T-helper 2 cell treated with Interferon-gamma antibody and Interleukin-4, amounts not matched to agents 5 μg/mL and 100 μg/mL, for 36 hours (primary cell): ENCODE results near the gene DCT.

Experiments
- DNase-seq: peaks from one replicate; pipeline ENCODE4 v3.0.0; 2021; ENCODE audit warnings: low spot score
- H3K27ac Mint-ChIP-seq: one replicate; pipeline ENCODE4 v1.8.0; 2021; ENCODE audit warnings: mild to moderate bottlenecking, mixed read lengths
- H3K27me3 Mint-ChIP-seq: one replicate; pipeline ENCODE4 v1.8.0; 2021; ENCODE audit warnings: low read depth, mixed read lengths
- H3K36me3 Mint-ChIP-seq: one replicate; pipeline ENCODE4 v1.8.0; 2021; ENCODE audit warnings: low read depth, mixed read lengths
- H3K4me1 Mint-ChIP-seq: one replicate; pipeline ENCODE4 v1.8.0; 2021; ENCODE audit warnings: low read depth, mixed read lengths
- H3K4me3 Mint-ChIP-seq: one replicate; pipeline ENCODE4 v1.8.0; 2022; ENCODE audit warnings: mild to moderate bottlenecking, moderate library complexity, mixed read lengths
- H3K9me3 Mint-ChIP-seq: one replicate; pipeline ENCODE4 v1.8.0; 2021; ENCODE audit warnings: mixed read lengths

Gene DCT

DNA sequence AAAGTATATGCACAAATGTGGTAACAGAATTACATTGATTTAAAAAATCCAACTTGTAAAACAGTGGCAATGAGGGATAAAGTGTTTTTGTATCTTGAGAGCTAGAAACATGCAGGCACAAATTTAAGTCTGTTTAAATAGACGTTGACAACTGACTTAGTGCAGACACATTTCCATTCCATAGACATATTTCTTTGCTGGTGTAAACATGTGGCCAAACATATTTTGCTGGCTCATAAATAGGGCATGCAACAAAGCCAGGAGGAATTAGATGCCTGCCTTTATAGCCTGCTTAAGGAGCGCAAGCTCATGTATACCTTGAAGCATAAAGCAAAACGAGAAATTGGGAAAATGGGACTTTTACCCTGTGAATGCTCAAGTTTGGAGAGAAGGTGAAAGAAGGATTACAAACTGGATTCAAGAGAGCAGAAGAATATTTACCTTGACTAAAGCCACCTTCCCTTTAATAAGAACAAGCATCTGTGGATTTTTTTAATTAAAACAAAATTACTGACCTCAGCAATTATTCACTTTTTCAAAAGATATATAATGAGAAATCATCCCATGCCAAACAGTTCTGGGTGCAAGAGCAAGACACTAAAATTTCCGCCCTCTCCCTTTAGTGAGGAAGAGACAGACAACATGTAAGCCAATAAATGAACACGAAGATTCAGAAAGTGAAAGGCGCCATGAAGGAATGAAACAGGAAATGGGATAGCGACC is 71.0 kb downstream of the DCT start:
- H3K27ac Mint-ChIP-seq, result no peak overlapping the region
- no peaks in the 10 kb centered on the region for H3K27me3 Mint-ChIP-seq
- H3K9me3 Mint-ChIP-seq, result peaks cover 5% of the 10 kb centered on the region
- H3K36me3 Mint-ChIP-seq, result no peaks in the 10 kb centered on the region
- no peak for DNase-seq
- no peaks in the 10 kb centered on the region for H3K4me1 Mint-ChIP-seq
- H3K4me3 Mint-ChIP-seq, result no peak overlapping the region

DNA sequence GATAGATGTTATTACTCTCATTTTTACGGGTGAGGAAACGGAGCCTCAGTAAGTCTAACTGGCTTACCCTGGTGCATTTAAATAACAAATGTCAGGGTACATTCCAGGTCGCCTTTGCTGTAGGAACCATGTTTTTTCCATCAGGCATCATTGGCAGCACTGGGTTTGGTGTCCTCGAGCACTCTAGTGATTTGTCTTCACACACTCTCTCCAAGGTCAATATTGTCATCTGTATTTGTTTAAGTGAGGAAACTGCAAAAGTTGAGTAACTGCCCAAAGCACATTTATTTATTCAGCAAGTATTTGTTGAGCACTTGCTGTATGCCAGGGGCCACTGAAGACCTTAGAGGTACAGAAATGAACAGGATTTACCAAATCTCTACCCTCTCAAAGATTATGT is 78.6 kb downstream of the DCT start:
- Mint-ChIP-seq H3K4me1 (no peaks in the 10 kb centered on the region), H3K36me3 (no peaks in the 10 kb centered on the region)

DNA sequence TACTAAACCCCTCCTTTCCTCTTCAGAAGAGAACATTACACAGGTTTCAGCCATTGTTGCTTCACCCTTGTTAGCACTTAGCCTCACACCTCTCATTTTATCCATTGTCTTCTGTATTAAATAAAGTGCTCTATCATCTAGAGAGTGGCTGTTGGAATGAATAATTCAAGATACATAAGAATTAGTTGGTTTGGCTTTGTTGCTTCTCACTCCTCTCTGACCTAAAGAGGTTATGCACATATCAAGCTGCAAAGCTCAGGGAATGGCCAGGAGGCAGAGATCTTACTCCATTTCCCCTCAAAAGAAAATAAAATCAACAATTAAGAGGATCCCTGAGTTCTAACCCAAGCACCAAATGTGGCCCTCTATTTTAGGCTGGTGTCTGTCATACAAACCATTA is 79.7 kb downstream of the DCT start:
- H3K4me1 Mint-ChIP-seq, result no peaks in the 10 kb centered on the region
- H3K9me3 Mint-ChIP-seq, result no peaks in the 10 kb centered on the region
- H3K36me3 Mint-ChIP-seq, result no peaks in the 10 kb centered on the region
- H3K4me3 Mint-ChIP-seq, result no peak overlapping the region
- H3K27ac Mint-ChIP-seq, result no peak overlapping the region
- no peak for DNase-seq
- peaks cover 4% of the 10 kb centered on the region for H3K27me3 Mint-ChIP-seq

More for the DNA sequence above, 78.6 kb downstream of the DCT start:
- no peak overlapping the region for H3K27ac Mint-ChIP-seq
- peaks cover 4% of the 10 kb centered on the region for H3K27me3 Mint-ChIP-seq
- no peaks in the 10 kb centered on the region for H3K9me3 Mint-ChIP-seq
- no peak overlapping the region for H3K4me3 Mint-ChIP-seq
- DNase-seq, result no peak

DNA sequence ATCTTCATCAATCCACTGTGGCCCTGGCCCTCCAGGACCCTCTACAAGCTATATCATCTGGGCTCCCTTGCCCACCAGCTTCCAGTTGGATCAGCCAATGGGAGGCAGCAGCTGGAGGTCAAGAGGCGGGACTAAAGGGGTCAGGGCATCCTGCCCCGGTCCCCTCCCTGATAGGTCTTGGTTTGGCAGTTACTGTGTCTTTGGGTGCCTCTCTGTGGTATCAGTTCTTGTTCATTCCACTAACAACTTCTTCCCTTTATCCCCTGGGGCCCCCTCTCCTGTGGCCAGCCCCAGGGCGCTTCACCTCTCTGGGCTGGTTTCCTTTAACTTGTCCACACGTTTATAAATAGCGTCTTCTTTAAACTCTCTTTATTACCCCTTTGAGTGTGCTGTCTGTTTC is 83.6 kb downstream of the DCT start:
- H3K4me3 Mint-ChIP-seq, result no peak overlapping the region
- H3K27ac Mint-ChIP-seq, result no peak overlapping the region
- H3K36me3 Mint-ChIP-seq, result no peaks in the 10 kb centered on the region
- H3K9me3 Mint-ChIP-seq, result no peaks in the 10 kb centered on the region
- H3K4me1 Mint-ChIP-seq, result no peaks in the 10 kb centered on the region
- no peak for DNase-seq
- peaks cover 4% of the 10 kb centered on the region for H3K27me3 Mint-ChIP-seq

DNA sequence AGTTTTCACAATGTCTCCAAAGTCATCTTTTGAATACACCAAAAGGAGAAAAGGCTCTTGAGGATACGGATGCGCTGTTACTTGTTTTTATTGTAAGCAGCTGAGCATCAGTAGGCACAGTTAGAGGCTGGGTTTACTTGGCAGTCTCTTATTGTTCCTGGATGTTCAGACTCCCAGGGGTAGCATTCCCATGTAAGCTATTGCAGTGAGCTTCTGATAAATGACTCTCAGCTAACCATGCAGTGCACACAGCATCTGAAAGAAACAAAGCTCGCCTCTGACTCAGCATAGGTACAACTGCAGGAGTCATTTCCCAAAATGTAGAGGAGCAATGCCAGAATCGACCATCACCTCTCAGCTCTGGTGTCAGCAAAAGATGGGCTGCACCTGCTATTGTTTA is 84.8 kb downstream of the DCT start:
- Mint-ChIP-seq H3K27ac (no peak overlapping the region), H3K9me3 (no peaks in the 10 kb centered on the region), H3K36me3 (no peaks in the 10 kb centered on the region), H3K4me1 (no peaks in the 10 kb centered on the region), H3K27me3 (peaks cover 4% of the 10 kb centered on the region), H3K4me3 (no peak overlapping the region)
- no peak for DNase-seq

DNA sequence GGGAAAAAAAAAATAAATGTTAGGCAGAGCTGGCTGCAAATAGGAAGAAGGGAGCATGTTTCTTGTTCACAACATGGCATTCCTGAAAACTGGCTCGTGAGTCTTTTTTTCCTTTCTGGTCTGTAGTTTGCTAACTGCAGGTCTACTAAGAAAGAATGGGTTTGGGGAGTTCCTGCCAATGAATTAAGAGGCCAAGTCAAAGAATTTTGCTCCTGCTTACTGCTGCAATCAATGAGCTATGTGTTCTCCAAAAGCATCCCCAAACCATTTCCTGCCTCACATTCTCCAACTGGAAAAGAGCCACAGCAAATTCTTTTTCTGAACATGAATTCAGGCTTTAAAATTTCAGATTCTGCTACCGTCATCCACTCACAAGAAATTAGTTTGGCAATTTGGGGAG is 88.6 kb downstream of the DCT start:
- no peaks in the 10 kb centered on the region for H3K4me1 Mint-ChIP-seq
- no peaks in the 10 kb centered on the region for H3K36me3 Mint-ChIP-seq
- H3K27me3 Mint-ChIP-seq, result no peaks in the 10 kb centered on the region
- no peak overlapping the region for H3K4me3 Mint-ChIP-seq
- no peak for DNase-seq
- no peaks in the 10 kb centered on the region for H3K9me3 Mint-ChIP-seq
- no peak overlapping the region for H3K27ac Mint-ChIP-seq

DNA sequence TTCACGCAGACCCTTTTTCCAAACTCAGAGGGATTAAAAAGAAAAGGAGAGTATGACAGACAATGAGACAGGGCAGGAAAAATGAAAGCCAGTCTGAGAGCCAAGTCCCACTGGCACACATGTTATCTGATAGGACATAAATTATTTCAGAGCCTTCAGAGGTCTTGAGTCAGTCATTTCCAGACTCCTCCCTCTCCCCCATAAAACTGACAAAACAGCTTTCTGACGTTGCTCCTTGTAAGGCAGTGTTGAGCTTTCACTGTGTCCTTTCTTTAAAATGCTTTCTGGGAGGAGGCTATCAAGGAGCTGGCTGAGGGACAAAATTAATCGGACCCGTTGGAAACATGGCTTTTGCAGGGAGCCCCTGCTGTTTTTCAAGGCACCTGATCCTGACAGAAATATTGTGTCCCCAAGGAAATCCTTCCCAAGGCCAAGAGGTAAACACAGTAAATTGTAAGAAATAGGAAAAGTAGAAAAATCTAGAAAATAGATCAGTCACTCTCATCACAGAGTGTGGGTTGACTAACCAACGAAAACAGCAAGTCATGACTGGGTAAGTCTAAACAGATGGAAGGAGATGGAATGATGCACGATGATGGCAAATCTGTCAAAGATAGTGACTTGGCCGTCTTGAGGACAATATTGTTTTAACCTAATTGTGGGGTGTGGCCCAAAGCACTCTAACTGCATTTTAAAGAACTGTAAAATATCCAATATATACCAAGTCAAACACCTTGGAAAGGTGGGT is 89.7 kb downstream of the DCT start:
- Mint-ChIP-seq H3K36me3 (no peaks in the 10 kb centered on the region), H3K27ac (no peak overlapping the region), H3K27me3 (no peaks in the 10 kb centered on the region), H3K4me3 (no peak overlapping the region), H3K9me3 (no peaks in the 10 kb centered on the region), H3K4me1 (no peaks in the 10 kb centered on the region)
- no peak for DNase-seq

DNA sequence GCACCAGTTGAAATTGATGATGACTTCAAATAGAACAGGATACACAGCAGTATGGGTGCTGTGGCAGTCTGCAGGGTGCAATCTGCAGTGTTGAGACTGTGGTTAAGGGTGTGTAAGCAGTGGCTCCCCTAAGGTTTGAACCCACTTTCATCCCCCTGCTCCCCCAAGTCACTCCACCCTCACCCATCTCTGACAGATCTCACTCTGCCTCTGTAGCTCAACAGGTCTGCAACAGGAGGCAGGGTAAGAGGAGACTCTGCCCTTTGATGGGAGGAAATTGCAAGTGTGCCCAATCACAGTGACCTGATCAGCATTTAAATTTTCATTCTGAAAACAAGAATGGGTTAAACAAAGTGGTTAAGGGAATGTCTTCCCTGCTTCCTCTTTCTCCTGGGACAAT is 92.4 kb downstream of the DCT start:
- H3K9me3 Mint-ChIP-seq, result no peaks in the 10 kb centered on the region
- DNase-seq, result no peak
- H3K4me1 Mint-ChIP-seq, result no peaks in the 10 kb centered on the region
- H3K27ac Mint-ChIP-seq, result no peak overlapping the region
- H3K4me3 Mint-ChIP-seq, result no peak overlapping the region
- H3K27me3 Mint-ChIP-seq, result no peaks in the 10 kb centered on the region
- H3K36me3 Mint-ChIP-seq, result no peaks in the 10 kb centered on the region
